ENCODE measurements around the gene GPR107.

Gene GPR107

DNA sequence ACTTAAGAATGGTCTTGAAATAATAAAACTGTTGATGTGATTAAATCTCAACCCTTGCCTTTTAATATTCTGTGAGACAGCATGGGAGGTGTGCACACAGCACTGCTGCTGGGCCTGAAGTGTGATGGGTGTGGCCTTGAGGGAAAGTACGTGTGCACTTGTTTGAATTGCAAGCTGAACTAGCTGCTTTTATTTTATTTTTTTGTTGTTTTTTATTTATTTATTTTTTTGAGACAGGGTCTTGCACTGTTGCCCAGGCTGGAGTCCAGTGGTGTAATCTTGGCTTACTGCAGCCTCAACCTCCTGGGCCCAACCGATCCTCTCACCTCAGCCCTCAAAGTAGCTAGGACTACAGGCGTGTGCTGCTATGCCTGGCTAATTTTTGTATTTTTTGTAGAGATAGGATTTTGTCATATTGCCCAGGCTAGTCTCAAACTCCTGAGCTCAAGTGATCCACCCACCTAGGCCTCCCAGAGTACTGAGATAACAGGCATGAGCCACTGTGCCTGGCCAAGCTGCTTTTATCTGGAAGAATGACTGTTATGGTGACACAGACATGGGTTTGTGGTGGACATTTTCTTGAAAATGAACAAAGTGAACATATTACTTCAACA lies 58.9 kb downstream of the GPR107 start:
- peak; percentile 74 for DNase-seq

GRCh38 chr9:130114741-130115140 lies 61.0 kb downstream of the GPR107 start:
- no peak for DNase-seq

GRCh38 chr9:130116346-130116745 lies 62.6 kb downstream of the GPR107 start:
- no peak for DNase-seq

- no peak for DNase-seq
Measured at GRCh38 chr9:130117376-130117775, 63.7 kb downstream of the GPR107 start.

- DNase-seq, result no peak
Measured at GRCh38 chr9:130117816-130118632, 64.3 kb downstream of the GPR107 start.

DNA sequence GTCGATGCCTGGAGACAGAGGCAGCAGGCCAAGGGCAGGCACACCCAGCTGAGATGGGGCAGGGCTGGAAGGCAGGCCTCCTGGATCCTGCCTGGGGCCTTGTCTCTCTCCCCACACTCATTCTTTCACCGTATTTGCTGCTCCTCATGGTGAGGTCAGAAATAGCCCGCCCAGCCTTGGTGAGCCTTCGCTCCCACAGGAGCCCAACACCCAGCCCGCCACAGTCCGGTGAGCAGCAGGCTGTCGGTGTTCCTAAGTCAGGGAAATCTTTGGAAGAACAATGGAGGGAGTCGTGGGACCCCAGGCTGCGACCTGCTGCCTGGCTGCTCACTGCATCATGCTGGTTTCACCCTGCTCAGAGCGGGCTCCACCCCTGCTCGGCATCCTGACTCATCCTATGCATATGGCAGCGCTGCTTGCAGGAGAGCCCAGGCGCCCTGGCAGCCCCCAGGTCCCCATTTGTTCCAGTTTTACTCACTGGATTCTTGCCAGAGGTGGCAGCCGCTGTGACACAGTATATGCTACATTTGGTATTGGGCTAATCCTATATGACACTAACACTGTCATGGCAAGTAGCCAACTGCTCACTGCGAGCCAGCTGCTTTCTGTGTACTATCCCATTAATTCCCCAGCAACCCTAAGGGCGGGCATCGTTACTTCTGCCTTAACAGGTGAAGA lies 65.3 kb downstream of the GPR107 start:
- DNase-seq, result peak; percentile 84

DNA sequence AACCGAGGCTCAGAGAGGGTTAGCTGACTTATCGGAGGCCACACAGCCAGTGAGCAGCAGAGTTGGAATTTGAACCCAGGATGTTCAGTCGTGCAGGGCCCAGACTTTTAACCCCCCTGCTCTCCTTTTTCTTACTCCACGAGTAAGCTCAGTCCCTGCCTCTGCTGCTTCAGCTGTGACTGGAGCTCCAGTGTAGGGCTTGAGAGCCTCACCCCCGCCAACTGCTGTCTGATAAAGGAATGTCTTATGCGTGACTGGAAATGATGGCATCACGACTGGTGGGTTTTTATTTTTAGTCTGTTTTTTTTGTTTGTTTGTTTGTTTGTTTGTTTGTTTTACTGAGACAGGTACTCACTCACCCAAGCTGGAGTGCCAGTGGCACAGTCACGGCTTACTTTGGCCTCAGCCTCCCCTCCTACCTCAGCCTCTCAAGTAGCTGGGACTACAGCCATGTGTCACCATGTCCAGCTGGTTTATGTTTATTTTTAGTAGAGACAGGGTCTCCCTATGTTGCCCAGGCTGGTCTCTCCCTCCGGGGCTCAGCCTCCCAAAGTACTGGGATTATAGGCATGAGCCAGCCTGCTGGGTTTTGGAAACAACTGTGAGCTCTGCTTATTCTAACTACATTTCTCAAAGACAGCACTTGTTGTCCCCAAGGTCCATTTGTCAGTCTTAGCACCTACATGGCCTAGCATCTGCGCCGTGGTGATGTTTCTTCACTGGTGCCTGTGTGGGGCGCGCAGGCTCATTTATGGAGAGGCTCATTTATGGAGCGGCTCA lies 66.0 kb downstream of the GPR107 start:
- no peak for DNase-seq

GRCh38 chr9:130120299-130120587 lies 66.5 kb downstream of the GPR107 start:
- no peak for DNase-seq

- DNase-seq, result no peak
Measured at GRCh38 chr9:130120832-130121231, 67.1 kb downstream of the GPR107 start.

DNA sequence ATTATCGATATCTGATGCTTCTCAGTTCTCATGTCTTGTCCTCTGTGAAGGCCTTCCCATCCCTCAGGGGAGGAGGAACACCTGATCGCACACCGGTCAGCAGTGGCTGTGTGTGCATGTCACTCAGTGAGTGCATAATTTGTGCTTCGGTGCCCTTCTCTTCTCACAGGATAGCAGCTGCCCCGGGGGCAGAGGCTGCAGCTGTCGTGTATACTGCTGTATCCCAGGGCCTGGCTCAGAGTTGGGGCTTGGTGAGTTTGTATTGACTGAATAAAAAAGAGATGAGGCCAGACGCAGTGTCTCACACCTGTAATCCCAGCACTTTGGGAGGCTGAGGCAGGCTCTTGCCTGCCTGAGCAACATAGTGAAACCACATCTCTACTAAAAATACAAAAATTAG lies 68.8 kb downstream of the GPR107 start:
- DNase-seq, result peak; percentile 12

GRCh38 chr9:130124085-130124860 lies 70.6 kb downstream of the GPR107 start:
- peak; percentile 77 for DNase-seq

DNA sequence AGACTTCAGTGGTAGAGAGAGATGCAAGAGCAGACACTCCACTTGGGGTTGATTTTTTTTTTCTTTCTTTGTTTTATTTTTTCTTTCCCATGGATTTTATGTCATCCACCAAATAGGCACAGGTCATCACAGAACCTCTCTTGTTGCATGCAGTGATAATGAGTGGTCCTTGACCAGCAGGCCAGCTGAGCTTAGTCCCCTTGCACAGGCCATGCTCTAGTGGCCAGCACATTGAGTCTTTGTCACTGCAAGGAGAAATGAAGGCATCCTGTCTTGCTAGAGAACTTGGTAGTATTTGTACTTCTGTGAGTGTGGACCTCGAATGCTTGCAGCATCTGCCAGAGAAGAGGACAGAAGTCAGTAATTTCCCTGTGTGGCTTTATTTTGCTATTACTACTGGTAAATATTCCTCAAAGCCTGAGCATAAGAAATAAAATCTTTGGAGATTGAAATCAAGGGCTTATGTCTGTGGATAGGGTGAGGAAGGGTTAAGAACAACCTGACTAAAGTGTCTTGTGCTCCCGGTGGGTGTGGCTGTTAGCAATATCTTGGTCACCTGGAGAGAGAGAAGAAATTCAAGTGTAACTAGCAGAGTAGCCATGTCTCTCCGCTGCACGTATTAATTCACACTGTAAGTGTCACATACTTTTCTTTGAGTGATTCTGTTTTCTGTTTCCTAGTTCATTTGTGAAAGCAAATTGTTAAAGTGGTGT lies 73.2 kb downstream of the GPR107 start:
- no peak for DNase-seq

- DNase-seq, result no peak
Measured at GRCh38 chr9:130128251-130128650, 74.5 kb downstream of the GPR107 start.

DNA sequence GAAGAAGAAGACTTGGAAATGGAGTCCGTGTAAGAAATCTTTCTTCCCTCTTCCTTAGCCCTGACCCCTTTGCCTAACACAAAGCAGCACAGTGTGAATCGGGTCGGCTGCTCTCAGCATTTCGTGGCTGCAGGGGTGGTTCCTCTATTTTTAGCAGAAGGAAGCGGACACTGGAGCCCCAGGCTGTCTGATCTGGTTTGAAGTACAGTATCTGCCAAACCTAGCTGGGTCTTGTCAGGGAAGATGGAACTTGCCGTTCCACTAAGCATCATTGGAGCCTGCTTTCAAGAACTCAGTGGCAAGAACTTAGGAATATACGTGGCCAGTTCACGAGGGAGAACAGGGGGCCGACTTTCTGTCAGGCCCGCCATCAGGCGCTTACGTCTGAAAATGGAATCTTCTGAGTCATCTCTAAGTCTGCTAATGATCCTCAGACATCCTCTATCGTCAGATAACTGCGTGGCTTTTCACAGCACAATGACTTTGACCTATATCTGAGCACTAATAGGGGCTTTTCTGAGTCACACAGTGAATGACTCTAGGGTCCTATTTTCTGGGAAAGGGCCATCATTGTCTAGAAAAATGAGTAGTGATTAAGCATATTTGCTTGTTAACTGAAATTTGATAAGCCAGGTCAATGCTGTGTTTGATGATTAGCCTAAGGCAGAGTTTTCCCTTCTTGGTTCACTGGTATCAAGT lies 75.2 kb downstream of the GPR107 start:
- DNase-seq, result no peak

GRCh38 chr9:130129432-130130061 lies 75.8 kb downstream of the GPR107 start:
- no peak for DNase-seq

- DNase-seq, result no peak
Measured at GRCh38 chr9:130132746-130133145, 79.0 kb downstream of the GPR107 start.

DNA sequence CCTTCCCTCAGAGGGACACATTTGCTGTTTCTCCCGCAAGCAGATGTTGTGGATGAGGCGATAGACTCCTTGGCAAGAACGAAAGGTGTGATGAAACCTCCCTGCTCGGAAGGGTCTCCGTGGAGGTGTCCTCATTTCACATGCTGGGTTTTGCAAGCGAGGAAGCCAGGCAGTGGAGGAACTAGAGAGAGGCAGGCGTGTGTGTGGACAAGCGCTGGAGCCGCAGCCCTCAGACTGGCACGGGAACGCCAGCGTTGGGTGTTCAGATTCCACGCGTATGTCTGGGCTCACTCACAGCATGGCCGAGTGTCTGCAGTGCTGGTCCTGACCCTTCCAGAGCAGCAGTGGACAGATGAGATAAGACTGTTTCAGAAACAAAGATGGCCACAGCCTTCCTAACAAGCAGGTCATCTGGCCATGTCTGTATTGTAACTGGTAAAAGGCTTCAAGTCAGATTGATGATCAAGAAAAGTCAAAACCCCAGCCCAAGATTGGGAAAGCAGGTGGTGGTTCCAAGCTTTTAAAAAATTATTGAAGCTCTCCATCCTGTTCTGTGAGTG lies 83.5 kb downstream of the GPR107 start:
- DNase-seq, result no peak

DNA sequence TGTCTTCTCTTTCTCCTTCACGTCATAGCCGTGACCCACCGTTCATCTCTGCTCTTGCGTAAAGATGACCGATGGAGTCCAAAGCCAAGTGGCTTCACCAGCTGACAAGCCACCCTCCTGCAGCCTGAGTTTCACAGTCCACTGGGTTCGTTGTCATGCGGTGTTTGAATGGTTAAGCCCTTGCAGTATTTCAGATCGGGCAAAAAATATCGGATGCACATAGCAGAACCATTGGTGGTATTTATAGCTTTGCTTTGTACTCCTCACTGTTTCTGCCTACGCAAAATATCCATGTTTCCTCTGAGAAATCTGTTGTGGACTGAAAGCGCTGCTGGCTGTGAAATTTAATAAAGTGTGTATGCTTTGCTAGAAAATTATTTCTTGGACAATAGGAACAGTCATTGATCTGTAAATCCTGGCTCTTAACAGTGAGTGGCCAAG lies 84.0 kb downstream of the GPR107 start:
- no peak for DNase-seq

GRCh38 chr9:130138171-130138653 lies 84.5 kb downstream of the GPR107 start:
- DNase-seq, result peak; percentile 29

GRCh38 chr9:130138791-130139190 lies 85.1 kb downstream of the GPR107 start:
- DNase-seq, result peak; percentile 90

Measured in DMS79 treated with DMSO at 0.1 percent for 48 hours (cell line).